ENCODE results near the gene IGIP.

GRCh38 chr5:140143521-140144258 is 18.0 kb downstream of the IGIP start:
- no peak for TF ChIP-seq CTCF (optimal IDR thresholded peaks at IDR 0.05 in 1 of 3, IDR thresholded peaks at IDR 0.05 in 1 of 3, conservative IDR thresholded peaks at IDR 0.05 in 1 of 3; ENCODE audit: extremely low read depth in 1 of 3, insufficient read depth in 2 of 3, low read length in 3 of 3)
- TF ChIP-seq EZH2 (IDR thresholded peaks at IDR 0.05; ENCODE audit: low read length), result no peak
